NK-92 treated with Interleukin-12 subunit alpha and Interleukin-12 subunit beta, amount 100 ng/mL, for 24 hours (cell line): Measurements from ENCODE around the gene GLIS1.
A peak's percentile ranks its signal among the peaks of the same experiment; 100 is the strongest.
"Not testable (repeated sequence)": the region's sequence is repeated elsewhere in the genome, so short reads cannot be mapped to it uniquely, and the experiment has no call there.

ENCODE experiments used
- DNase-seq: peaks from one replicate; lab custom pipeline; 2025; lab: John Stamatoyannopoulos, UW

The GLIS1 gene

DNA sequence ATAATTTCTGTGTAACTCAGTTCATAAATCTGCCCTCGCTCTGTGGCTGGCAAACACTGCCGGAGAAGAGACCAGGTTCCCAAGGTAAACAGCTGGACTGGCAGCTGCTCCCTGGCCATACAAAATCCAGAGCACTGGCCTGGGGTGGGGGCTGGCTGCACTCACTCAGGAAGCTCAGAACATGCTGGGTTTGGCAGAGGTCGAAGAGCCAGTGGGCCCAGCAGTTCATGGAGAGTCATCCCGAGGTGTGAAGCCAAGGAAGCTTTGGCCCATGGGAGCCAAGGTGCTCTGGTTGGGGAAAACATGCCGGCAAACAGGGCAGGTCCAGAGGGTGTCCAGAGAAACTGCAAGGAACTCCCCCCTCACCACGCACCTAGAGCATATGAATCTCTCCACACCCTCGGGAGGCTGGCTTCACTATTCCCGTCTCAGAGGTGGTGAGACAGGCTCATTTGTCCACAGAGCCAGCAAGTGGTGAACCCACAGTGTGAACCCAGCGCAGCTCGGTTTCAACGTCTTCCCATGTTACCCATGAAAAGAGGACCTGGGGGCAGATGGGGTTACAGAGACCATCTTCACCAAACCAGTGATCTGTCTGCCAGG is 177.4 kb downstream of the GLIS1 start:
- no peak for DNase-seq

DNA sequence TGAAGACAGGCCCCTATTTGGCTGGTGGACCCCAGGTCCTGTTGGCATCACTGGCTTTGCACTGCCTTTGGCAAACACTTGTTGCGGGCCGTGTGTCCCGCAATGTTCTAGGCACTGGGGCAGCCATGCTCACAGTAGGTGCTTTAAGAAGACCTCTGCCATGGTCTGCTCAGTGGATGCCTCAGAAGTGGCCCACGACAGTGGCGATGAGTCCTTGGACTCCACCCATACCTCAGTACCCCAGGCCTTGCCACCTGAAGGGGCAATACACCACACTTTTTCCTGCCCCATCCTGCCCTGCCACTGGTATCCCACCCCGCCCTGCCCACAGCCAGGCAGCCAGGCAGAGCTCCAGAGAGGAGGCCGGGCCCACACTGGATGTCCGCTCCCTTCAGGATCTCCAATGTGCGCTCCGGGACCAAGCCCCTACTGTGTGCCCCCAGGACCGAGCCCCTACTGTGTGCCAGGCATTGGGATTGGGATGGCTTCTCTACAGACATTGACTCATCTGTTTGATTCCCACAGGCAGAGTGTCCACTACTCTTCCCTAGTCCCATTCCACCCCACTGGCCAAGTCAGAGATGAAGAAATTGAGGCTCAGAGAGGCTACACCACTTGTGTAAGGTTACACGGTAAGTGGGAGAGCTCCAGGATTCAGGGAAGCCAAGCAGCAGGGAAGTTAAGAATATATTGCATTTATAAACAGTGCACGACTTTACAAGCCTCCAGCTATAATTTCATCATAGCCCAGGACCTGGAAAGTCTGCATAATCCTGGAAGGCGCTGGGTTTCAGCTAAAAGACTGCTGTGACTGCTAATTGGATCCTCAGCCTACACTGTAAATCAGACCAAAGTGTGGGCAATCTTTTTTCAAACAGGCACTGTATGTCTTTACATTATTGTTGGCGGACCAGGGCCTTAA is 178.1 kb downstream of the GLIS1 start:
- DNase-seq, result no peak

DNA sequence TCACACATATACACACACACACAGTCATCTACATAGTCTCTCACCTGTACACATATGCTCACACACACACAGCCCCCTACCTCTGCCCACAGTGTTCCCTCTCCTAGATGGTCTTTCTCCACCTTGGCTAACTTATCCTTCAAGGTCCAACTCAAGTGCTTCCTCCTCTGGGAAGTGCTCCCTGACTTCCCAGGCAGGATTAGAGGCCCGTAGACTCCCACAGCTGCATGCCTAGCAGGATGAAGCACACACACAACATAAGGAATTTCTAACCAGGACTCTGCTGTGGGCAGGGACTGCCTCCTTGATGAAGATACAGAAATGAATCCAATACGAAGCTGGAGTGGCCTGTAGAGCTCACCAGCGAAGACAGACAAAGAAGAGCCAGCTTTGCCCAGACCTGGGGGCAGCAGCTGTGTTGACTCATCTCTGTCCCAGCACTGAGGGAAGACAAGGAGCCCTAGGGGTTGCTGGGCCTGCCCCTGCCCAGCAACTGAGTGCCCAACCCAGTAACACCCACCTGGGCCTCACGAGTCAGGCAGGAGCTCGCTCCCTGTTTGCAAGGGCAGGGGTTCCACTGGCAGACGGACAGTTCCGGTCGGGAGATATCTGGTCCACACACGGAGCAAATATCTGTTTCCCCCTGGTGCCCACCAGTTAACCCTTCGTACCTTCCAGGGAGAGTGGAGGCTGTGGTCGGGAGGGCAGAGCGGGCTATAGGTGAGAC is 178.9 kb downstream of the GLIS1 start:
- DNase-seq, result no peak

DNA sequence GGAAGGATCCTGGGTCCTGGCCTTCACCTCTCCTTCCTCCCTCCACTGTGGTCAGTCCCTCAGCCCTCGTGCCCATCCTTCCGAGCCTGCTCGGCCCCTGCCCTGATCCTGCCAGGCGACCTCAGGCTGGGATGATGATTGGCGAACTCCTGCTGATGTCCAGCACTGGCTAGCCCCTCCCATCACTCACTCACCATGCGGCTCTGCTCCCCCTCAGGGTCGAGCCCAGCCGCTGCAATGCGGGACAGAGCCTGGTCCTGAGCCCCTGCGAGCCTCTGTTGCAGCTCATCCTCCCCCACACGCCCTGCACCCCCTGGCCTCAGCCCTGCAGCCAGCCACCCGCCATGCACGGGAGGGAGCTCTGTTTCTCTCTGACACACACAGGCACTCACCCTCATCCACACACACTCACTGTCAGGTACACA is 179.6 kb downstream of the GLIS1 start:
- no peak for DNase-seq

DNA sequence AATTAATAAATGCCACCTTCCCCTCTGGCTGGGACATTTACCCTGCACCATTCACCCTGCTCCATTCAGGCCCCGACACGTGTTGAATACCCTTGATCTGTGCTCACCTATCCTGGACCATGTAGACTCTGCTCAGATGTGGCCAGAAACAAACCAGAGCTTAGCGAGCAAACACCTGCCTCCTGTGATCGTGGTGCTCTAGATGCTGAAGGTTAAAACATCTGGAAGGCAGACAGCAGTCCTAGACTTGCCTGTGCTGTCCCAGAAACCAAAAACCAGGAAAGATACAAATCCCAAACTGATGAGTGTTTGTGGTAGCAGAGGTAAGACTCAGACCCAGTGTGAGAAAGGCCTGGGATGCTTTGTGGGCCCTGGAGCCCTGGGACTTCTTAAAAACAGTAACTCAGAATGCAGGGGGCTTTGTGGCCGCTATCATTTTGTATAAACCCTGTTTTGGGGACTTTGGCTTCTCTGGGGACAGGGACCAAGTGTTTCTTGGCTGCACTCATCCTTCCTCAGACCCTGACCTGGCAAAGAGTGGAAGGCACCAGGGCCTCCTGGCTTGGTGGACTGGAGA is 180.1 kb downstream of the GLIS1 start:
- DNase-seq, result no peak

DNA sequence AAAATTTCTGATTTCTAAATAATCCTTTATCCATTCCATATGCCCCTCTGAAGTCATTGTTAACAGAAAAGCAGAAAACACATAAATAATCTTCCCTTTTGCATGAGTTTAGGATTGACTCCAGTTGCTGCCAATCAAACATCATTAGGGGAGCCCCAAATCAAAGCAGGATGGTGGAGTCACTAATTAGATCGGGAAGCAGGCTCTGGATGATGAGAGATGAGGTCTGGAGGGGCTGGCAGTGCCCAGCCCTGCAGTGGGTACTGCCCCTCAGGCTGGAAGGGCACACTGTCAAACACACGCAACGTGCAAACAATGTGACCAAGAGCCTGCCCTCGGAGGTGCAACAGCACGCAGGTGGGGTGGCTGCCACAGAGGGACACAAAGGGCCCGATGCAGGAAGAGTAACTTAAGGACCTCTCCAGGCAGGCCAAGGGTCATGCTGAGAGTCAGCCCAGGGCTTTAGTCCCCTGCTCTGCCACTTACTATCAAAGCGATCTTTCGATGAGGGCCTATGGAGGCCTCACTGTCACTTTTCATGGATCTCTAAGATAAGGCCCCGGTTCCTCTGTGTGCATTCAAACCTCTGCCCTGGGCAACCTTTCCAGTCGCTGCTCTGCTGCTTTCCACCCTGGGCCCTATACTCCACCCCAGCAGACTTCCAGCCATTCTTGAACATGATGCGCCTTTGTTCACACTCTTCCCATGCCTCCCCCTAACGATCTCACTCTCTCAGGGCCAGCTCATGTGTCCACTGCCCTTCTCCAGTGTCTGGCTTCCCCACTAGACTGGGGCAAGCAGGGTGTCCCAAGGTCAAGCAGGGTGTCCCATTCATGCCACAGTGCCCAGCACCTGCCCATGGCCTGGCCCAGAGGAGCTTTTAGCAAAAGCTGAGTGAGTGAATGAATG is 180.9 kb downstream of the GLIS1 start:
- DNase-seq, result no peak

DNA sequence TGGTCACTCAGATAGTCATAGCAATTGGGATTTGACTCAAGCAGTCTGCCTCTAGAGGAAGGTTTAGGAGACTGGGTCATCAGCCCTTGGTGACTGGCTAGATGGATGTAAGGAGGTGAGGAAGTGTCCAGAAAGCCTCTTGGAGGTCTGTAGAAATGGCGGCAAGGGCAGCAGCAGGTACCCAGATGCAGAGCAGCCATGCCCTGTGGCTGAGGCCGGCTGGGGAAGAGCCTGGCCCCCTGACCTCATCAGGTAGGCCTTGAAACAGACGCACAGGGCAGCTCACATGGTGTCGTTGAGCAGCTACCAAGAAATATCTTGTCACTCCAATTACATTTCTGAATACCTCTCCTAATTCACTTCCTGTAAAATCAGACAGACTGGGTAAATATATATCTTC is 181.6 kb downstream of the GLIS1 start:
- DNase-seq, result no peak

DNA sequence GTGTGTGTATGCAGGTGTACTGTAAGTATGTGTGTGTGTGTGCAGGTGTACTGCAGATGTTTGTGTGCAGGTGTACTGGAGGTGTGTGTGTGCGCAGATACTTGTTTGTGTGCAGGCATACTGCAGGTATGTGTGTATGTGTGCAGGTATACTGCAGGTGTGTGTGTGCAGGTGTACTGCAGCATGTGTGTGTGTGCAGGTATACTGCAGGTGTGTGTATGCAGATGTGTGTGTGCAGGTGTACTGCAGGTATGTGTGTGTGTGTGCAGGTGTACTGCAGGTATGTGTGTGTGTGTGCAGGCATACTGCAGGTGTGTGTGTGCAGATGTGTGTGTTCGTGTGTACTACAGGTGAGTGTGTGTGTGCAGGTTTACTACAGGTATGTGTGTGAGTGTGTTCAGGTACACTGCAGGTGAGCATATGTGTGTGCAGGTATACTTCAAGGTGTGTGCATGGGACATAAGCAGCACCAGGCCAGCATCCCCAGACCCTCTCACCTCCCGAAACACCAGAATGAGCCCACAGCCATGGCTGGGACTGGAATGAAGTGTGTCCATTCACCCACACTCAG is 182.2 kb downstream of the GLIS1 start:
- DNase-seq, result no peak

DNA sequence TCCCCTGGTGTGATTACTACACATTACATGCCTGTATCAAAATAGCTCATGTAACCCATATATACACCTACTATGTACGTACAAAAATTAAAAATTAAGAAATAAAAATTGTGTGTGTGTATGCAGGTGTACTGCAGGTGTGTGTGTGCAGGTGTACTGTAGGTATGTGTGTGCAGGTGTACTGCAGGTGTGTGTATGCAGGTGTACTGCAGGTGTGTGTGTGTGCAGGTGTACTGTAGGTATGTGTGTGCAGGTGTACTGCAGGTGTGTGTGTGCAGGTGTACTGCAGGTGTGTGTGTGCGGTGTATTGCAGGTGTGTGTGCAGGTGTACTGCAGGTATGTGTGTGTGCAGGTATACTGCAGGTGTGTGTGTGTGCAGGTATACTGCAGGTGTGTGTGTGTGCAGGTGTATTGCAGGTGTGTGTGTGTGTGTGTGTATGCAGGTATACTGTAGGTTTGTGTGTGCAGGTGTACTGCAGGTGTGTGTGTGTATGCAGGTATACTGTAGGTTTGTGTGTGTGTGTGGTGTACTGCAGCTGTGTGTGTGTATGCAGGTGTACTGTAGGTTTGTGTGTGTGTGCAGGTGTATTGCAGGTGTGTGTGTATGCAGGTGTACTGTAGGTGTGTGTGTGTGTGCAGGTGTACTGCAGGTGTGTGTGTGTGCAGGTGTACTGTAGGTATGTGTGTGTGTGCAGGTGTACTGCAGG is 183.2 kb downstream of the GLIS1 start:
- DNase-seq, result not testable (repeated sequence)

DNA sequence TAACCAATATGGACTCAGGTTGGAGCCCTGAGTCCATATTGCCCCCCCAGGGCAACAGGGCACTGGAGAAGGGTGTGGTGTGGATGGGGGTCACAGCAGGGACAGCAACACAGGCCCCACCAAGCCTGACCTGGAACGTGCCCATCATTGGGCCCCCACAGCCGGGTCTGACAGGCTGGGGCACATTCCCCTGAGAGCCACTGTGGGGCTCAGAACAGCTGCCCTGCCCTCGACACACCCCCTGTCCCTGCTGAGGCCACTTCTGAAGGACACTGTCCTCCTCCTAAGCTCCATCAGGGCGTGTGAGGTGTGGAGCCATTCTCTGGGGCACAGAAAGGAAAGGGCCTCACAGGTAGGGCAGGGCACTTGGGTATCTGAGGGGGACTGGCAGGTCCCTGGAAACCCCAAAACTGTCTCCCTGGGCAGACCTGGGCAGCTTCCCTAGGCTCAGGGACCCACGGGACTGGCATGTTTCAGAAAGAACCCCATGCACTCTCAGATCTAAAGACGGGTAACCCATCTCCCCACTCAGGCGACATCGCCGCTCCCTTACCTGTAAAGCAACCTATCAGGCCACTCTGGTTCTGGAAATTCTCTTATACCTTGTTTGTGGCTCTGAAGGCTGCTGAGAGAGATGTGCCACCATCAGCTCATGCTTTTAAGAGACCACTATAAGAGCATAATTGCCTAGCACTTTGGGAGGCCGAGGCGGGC is 184.2 kb downstream of the GLIS1 start:
- no peak for DNase-seq

DNA sequence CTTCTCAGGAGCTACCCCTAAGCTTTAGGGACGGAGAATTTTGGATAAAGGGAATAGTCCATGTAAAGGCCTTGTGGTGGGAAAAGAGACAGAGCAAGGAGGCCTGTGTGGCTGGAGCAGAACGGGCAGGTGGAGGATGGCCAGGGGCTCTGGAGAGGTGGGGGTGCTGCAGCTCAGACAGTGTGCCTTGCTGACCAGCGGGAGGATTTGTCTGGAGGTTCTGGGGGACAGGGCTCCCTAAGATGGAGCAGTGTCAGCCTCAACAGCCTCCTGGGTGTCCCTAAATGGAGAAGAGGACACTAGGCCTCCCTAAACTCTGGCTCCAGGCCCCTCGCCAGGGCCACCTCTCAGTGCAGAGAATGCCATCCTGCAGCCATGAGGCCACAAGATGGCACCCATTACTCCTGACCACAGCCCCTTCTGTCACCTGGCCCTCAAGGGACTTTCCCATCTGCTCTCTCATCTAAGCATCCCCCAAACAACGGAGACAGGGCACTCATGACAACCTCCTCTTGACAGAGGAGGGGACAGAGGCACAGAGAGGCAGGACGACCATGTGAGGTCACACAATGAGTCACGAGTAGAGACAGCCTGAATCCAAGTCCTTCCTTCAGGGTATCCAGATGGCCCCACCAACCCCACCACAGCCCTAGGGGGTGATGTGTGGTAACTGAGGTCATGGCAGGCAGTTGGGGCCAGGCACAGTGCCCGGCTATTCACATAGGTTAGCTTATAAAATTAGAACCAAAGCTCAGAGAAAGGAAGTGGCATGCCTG is 185.0 kb downstream of the GLIS1 start:
- DNase-seq, result peak; percentile 77

DNA sequence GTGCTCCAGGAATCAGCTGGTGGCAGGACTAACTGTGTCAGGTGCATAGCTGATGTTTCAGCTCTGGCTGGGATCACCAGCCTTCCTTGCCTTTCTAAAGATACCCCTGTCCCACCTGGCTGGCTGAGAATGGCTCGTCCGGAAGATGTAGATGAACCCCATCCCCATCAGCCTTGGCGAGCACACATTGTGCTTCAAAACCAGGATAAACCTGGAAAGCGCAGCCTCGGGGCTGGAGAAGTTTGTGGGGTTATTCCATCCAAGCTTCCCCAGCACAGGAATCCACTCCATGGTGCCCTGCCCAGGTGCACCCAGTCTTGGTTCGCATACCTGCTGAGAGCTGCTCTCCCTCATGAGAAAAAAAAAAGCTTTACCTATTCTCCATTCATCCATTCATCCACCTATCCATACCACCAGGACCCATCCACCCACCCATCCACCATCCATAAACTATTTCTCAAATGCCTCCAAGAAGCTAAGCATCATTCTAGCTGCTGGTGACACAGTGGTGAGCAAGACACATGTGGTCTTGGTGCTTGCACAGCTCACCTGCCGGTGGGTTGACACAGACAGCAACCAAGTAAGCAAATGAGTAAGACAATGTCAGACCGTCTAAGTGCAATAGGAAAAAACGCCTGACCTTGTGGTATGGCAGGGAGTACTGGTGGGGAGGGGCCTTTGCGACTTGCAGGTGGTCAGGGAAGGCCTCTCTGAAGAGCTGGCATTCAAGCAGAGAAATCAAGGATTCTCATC is 185.8 kb downstream of the GLIS1 start:
- DNase-seq, result peak; percentile 50

DNA sequence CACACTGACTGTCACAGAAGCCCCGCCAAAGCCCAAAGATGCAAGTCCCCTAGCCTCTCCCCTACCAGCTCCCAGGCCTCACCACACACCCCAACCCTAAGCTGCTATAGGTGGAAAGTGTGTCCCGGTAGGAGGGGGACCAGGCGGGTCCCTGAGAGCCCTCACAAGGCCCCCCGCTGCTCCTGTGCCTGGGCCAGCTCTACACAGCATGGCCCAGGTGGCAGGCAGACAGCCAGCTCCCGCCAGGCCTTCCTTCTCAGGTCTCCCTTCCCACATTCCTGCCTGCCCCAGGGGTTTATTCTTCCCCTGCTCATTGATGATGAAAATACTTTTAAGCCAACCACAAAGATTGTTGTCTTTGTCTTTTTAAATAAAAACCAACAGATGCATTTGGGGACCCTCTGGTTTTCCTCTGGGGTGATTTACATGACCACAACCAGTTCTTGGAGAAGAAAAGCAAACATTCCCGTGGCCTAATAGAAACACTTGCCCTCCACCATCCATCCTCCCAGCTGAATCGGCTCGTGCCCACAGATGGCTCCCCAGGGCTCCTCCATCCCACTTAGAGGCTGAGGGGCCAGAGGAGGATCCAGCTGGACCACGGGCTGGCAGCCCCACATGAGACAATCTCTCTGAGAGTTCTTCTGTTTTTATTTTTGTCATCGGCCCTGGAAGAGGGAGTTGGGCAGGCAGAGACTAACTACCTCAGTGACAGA is 186.7 kb downstream of the GLIS1 start:
- DNase-seq, result no peak

DNA sequence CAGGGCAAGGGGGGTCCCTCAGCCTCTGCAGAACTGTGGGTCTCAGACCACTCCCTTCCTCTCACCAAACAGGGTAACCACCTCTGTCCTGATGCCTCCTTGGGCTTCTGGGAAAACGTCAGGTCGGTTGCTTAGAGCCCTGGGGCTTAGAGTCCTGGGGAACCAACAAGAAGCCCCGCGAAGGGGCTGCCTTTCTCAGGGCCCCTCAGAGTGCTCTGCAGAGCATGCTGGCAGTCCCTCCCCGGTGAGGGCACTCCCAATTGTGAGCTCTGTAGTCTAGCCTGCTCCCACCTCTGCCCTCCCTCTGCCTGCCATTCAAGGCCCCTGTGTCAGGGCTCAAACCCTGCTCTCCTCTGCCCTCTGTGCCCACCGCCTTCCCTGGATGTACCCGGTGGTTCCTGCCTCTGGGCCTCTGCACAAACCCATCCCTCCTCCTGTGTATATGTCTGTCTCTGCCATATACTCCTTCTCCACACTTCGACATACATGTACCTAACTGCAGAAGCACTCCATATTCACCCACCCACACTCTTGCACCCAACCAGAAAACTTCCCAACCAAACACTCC is 187.5 kb downstream of the GLIS1 start:
- no peak for DNase-seq

DNA sequence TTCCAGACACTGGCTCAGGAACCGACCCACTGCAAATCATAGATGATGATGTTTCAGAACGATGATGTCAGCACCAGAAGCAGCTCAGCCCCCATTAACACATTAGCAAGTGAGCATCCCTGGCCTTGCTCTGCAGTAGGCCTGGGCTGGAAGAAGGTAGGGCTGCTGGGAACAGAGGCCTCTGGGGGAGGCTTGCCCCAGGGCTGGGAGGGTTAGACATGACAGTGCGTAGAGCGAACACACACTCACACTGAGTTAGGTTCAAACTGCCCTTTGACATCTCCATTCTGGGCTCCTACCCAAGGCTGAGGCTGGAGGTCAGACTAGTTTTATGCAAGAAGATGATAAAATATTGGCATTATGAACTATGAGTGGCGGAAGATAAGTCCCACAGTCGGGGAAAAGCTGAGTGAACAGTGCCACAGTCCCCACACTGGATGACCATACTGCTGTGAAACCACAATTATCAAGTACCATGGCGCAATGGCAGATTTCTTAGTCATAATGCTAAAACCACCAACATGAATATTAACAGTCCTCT is 188.7 kb downstream of the GLIS1 start:
- peak; percentile 72 for DNase-seq

DNA sequence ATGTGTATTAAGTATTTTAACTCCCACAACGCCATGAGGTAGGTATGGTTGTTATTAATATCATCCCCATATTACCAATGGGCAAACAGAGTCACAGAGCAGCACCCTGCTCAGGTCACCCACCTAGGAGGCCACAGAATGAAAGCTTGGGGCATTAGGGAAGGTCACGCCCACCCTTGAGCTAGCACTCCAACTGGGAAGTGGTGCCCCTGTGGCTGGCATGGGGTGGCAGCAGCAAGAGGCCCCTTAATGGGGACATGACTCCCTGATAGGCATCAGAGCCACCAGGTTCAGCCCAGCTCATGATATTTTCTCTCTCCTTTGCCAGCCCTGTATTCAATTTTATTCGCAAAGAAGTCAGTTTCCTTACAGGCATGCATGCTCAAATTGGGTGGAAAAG is 189.2 kb downstream of the GLIS1 start:
- DNase-seq, result no peak

DNA sequence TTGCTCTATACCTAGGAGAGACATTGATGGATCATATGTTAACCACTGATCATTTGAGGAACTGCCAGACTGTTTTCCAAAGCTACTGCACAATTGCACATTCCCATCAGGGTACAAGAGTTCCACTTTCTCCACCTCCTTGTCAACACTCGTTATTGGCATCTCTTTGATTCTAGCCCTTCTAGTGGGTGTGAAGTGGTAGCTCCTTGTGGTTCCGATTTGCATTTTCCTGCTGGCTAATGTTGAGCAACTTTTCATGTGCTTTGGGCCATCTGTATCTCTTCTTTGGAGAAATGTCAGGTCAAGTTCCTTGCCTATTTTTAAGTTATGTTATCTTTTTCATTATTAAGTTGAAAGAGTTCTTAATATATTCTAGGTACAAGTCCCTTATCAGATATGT is 189.7 kb downstream of the GLIS1 start:
- DNase-seq, result no peak
